GM21526 (cell line): ENCODE results near the gene PLD2.

Source experiments
- ATAC-seq: cut with Tn5 transposase; IDR thresholded peaks from one replicate; pipeline ENCODE4 v1.9.1; 2021; ENCODE audit warnings: moderate library complexity; ENCODE audit not compliant: unreplicated experiment, low FRiP score

Gene PLD2

DNA sequence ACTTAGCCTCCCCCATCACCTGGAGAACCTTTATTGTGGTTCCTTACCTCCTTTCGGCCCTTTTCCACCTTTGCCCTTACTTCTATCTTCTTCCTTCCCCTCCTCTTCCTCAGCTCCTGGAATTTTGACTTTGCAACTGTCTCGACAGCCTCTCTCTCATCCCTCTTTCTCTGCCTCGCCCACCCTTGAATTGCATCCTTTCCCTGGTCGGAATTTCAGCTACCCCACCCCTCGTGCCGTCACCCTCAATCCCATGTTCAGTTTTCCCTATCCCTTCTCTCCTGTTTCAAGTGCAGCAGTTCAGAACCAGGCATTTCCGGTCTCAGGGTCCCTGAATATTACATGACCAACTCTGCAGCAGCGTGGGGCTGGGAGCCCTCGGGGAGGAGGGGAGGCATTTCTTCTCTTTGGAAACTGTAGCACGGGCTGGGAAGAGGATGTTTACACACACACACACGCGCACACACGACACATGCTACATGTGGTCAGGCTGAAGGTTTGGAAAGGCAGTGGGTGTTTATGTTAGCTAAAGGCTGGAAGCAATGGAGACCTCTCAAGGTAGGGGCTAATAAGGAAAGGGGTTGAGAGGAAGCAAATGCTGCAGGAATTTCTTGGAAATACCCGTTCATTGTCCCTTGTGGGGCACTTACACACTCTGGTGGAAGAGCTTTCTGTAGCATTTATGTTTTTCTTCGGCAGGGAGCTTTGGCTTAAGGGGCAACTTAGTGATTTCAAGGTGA, 27.2 kb downstream of the PLD2 start:
- no peak for ATAC-seq

DNA sequence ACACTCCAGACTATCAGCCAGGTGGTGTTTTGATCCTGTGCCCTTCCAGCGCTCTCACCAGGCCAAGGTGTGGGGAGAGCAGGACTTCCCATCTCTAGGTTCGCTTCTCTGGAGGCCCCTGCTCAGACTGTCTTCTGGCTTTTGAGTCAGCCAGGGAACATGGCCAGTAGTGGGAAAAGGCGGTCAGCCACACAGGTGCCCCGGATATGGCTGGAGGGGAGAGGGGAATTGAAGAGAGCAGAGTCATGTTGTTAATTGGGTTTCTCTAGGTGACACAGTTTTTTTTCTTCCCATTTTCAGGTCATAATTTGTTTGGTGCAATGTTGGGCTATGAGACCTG, 27.7 kb downstream of the PLD2 start:
- ATAC-seq, result no peak

DNA sequence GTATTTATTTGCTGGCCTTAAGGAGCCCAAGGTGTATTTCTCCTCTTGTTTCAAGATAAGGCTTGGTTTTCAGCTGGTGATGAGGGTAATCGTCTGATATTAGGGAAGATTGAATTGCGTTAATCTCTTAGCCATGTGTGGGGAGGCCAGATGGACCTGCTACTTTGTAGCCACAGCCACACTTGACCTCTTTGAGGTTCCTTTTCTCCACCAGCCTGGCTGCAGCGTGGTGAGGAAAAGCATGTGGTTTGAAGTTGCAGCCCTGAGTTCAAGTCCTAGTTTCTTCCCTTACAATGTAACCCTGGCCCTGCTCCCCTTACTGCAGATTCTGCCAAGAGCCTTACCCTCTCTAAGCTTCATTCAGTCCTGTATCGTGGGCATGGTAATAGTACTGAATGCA, 29.3 kb downstream of the PLD2 start:
- ATAC-seq, result no peak

- ATAC-seq, result no peak
These were observed 30.7 kb downstream of the PLD2 start for GRCh38 chr17:4837471-4838308.

DNA sequence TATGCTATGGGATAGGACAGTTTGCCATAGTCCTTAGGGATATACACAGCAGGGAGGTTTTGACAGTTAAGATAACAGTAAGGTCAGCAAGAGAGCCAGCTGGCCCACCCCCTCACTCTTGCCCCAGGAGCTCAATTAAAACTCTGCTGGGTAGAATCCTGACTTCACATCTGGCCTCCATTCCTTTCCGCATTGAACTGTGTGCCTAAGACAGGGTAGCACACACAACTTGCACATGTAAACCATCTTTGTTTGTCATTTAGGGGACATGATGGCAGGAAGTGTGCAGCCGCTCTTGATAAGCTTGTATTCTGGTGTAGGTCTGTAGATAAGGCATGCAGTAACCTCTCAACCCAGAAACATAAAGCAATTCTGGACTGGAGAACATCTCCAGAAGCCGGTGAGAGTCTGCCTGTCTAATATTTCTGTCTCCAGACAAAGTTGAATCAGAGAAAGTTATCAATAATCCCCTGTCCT, 31.4 kb downstream of the PLD2 start:
- ATAC-seq, result no peak

DNA sequence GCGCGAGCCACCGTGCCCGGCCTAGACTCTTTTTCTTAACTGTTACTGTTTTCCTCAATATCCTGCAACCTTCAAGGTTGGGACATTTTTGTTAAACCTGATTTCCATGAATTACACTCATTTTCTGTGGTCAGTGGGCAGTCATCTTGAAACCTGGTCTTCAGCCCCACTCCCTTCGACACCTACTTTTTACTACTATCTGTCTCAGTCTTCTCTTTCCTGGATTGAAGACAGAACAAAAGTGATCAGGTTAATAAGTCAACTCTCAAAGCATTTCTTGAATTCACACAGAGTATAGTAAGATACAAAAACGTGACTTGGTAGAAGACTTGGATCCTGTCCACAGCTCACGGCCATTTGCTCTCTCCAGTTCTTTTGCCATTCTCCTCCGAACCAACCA, 32.3 kb downstream of the PLD2 start:
- no peak for ATAC-seq

- no peak for ATAC-seq
These were observed 33.3 kb downstream of the PLD2 start for GRCh38 chr17:4839965-4840892.

DNA sequence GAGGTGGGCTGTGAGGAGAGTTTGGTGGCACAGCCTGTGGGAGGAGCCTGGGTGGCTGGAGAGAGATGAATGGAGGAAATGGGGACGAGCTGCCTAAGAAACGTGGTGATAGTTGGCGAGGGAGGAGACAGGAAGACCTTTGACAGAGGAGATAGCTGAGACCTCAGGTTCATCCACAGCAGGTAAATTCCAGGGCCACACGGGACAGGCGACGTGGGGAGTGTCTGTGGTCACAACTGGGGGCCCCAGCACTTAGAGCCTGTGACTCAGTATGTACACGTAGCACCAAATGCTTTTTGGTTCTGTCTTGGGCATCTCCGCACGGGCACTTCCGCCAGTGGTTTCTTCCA, 33.9 kb downstream of the PLD2 start:
- no peak for ATAC-seq

DNA sequence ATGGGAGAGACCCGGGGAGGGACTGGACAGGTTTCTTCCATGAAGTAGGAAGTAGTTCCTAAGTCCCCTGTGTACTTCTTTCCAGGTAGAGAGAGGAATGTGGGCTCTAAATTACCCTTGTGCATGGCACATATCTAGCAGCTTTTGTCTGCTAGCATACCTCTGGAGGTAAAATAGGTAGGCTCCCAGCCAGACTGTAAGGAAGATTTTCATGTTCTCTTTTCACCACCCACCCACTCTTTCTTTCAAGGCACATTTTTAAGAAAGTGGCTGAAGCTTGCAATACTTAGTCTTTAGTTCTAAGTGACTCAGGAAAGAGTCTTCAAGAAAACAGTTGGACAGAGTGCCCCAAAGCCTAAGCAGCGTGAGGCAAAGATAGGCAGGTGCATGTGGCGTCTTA, 35.4 kb downstream of the PLD2 start:
- no peak for ATAC-seq

DNA sequence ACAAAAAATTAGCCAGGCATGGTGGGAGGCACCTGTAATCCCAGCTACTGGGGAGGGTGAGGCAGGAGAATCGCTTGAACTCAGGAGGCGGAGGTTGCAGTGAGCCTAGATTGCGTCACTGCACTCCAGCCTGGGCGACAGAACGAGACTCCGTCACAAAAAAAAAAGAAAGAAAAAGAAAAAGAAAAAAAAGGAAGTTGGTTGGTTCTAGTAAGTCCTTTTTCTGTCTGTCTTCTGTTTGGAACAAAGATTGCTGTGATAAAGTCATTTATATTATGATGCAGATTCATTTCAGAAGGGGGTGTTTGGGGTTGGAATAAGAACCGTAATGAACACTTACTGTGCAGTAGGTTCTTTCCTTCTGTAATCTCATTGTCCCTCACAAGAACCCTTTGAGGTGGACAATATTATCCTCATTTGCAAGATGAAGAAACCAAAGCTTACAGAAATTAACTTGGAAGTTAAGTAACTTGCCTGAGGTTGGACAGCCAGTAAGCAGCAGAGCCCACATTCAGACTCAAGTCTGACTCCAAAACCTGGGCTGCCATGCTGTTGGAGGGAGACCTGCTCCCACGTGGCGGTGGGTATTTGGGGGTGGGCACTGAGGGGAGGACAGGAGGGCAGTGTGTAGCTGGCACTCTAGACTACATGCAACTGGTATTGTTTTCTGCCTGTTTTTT, 36.5 kb downstream of the PLD2 start:
- ATAC-seq, result no peak

DNA sequence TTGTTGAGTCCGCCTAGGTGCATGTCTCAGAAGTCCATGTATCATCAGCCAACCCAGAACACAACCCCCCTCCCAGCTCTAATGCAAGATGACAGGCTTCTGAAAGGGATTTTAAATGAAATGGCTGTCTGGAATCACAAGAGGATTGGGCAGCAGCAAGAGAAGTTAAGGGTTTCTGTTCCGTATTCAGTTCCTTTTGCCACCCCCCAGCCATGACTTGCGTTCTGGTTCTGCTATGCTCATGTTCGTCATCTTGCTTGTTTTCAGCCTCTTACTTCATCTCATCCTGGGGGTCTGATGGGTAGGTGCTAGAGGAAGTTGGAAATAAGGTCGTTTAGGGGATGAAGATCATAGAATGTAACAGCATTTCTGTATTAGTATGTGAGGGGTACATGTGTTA, 38.2 kb downstream of the PLD2 start:
- ATAC-seq, result no peak

DNA sequence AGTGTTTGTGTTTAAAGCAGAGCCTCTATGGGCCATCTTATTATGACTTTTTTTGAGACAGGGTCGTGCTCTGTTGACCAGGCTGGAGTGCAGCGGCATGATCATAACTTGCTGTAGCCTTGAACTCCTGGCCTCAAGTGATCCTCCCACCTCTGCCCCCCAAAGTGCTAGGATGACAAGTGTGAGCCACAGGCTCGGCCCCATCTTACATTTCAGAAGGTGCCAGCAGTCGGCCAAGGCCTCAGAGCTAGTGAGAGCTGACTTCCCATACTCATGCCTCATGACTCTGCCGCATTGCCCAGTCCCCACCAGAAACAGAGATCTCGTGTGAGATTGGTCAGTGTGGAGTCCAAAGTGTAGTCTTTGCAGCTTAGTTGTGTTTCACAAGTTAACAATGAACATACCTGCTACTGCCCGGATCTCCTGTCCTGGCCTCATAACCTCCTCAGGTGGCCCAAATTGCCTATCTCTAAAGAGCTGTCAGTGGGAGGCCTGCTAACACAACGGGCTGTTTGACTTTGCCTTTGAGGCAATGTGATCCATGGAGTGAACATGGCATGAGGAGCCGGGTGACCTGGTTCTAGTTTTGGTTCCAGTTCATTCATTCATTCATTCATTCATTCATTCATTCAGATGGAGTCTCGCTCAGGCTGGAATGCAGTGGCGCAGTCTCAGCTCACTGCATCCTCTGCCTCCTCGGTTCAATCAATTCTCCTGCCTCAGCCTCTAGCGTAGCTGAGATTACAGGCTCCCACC, 39.9 kb downstream of the PLD2 start:
- no peak for ATAC-seq

DNA sequence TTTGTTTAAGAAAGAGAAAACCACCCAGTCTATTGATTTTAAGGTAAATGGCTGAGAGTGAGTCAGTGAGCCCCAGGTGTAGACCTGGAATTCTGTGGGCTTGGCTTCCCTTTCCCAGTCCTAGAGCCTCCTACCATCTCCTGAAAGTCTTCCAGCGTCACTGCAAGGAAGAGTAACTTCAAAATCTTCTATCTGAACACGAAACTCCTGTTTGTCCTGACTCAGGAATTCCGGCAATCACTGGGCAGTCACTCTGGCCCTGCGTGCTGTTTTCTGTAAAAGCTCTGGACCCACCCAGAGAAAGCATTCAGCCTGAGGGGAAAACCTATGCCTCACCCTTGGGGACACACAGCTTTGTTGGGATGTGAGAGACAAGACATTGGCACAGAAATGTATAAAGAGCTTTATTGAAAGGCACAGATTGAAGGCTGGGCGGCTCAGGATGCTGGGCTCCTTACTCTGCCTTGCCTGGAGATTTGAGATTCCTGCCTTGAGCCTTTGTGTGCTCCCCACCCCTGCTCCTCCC, 42.1 kb downstream of the PLD2 start:
- no peak for ATAC-seq

- ATAC-seq, result no peak
These were observed 43.3 kb downstream of the PLD2 start for GRCh38 chr17:4850246-4850645.

DNA sequence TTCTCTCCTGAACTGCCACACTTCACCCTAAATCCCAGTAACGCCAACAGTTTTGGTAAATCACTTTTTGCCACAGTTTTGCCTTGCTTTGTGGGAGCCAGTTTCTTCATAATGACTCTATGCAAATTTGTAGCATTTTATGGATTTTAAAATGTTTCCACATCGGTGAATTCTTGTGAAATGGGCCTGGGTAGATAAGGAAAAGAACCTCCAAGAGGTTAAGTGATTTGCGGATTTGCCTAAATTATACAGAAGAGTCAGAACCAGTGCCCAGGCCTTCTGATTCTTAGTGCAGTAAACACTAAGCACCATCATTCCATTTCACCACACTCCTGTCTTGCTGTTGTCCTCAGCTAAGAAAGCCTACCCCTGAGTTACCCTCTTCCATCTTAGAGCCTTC, 44.1 kb downstream of the PLD2 start:
- no peak for ATAC-seq

- ATAC-seq, result no peak
These were observed 45.7 kb downstream of the PLD2 start for GRCh38 chr17:4852567-4853207.

DNA sequence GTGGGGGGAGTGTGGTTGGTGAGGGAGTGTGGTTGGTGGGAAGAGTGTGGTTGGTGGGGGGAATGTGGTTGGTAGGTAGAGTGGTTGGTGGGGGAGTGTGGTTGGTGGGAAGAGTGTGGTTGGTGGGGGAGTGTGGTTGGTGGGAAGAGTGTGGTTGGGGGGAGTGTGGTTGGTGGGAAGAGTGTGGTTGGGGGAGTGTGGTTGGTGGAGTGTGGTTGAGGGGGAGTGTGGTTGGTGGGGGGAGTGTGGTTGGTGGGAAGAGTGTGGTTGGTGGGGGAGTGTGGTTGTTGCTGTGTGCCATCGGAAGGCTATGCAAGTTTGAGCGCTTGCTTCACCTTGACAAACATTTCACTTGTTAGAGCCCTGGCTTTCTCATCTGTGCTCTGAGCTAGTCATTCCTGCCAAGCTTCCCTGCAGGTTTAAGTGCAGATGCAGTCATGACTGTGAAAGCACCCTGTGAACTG, 46.3 kb downstream of the PLD2 start:
- no peak for ATAC-seq

DNA sequence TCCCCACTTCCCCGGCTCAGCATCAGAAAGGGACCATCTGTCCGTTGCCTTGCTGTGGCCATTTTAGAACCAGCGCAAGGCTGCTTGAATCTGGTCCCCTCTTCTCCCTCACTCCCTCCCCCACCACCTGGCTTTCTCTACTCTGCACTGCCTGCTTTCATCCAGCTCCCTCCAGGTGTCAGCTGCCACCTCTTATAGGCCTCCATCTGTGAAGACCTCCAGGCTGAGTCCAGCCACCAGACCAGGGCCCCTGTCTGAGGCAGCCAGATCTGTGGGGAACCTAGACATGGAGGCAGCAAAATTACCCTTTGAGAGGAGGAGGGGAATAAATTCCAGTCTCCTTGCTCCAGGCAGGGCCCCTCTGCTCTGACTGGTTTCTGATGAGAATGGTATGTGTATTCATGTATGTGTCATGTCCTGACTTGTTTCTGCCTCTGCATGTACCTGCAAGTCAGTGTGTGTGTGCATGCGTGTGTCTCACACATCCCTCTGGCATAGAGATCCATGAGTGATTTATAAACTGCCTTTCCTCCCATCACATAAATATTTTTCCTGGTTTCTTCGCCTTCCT, 47.2 kb downstream of the PLD2 start:
- no peak for ATAC-seq
